HepG2 (cell line): ENCODE measurements around the gene ANKRD42. TPM values are rescaled to one million over a fixed set of nuclear protein-coding genes. Genes with fewer than 3 reads are reported as not detected.

Experiments
- CC2D1A ChIP-seq: sonication (generic); formaldehyde crosslinking; IDR thresholded peaks from 2 replicates; pipeline ENCODE4 v1.8.1; 2023; ENCODE audit warnings: mild to moderate bottlenecking, missing genetic modification reagents
- CEBPB ChIP-seq: IDR thresholded peaks from 2 replicates; pipeline ENCODE4 v1.6.1; 2011; ENCODE audit warnings: low read depth, low read length, improper control_type of control experiment, borderline replicate concordance
- FLYWCH1 ChIP-seq: sonication (generic); formaldehyde crosslinking; IDR thresholded peaks from 2 replicates; pipeline ENCODE4 v1.8.1; 2023; ENCODE audit warnings: mild to moderate bottlenecking, missing genetic modification reagents
- FOSL2 ChIP-seq: sonication (generic); formaldehyde crosslinking; IDR thresholded peaks from 2 replicates; pipeline ENCODE4 v1.4.0; 2020; ENCODE audit warnings: missing genetic modification reagents
- FOXA3 ChIP-seq: IDR thresholded peaks from 2 replicates; pipeline ENCODE4 v1.6.1; 2016; ENCODE audit warnings: missing genetic modification reagents, missing compliant biosample characterization
- KAT8 ChIP-seq: IDR thresholded peaks from 2 replicates; pipeline ENCODE4 v1.6.1; 2016; ENCODE audit warnings: missing genetic modification reagents, missing compliant biosample characterization
- KLF13 ChIP-seq: sonication (generic); formaldehyde crosslinking; IDR thresholded peaks from 2 replicates; pipeline ENCODE4 v1.4.0; 2020; ENCODE audit warnings: mild to moderate bottlenecking, missing genetic modification reagents
- NR2F1 ChIP-seq, 2 experiments: fragments of 450-650 bp in 1 of 2; formaldehyde crosslinking in 1 of 2; IDR thresholded peaks; 2 replicates each; pipeline versions ENCODE4 v1.5.0 to v1.6.1; 2016 to 2020; ENCODE audit warnings: mild to moderate bottlenecking in 1 of 2, missing compliant biosample characterization in 1 of 2, missing genetic modification reagents in 1 of 2, moderate library complexity in 1 of 2
- RAD51 ChIP-seq: fragments of 450-650 bp; IDR thresholded peaks from 2 replicates; pipeline ENCODE4 v1.6.1; 2016; ENCODE audit warnings: borderline replicate concordance
- RORA ChIP-seq: sonication (generic); formaldehyde crosslinking; IDR thresholded peaks from 2 replicates; pipeline ENCODE4 v1.5.0; 2020; ENCODE audit warnings: mild to moderate bottlenecking, missing genetic modification reagents, moderate library complexity
- SKIL ChIP-seq: sonication (generic); formaldehyde crosslinking; IDR thresholded peaks from 2 replicates; pipeline ENCODE4 v1.8.0; 2022; ENCODE audit warnings: missing genetic modification reagents, mild to moderate bottlenecking, moderate library complexity, borderline replicate concordance
- TBX3 ChIP-seq: fragments of 450-650 bp; IDR thresholded peaks from 2 replicates; pipeline ENCODE4 v1.6.1; 2017; ENCODE audit warnings: antibody characterized with exemption, mild to moderate bottlenecking, inconsistent platforms, borderline replicate concordance
- TEAD2 ChIP-seq: sonication (generic); formaldehyde crosslinking; IDR thresholded peaks from 2 replicates; pipeline ENCODE4 v1.9.0; 2021; ENCODE audit warnings: missing genetic modification reagents
- TSC22D2 ChIP-seq: sonication (generic); formaldehyde crosslinking; IDR thresholded peaks from 2 replicates; pipeline ENCODE4 v1.5.1; 2020; ENCODE audit warnings: missing genetic modification reagents, mild to moderate bottlenecking, borderline replicate concordance
- YEATS4 ChIP-seq: sonication (generic); formaldehyde crosslinking; IDR thresholded peaks from 2 replicates; pipeline ENCODE4 v1.4.0; 2020; ENCODE audit warnings: missing genetic modification reagents, borderline replicate concordance
- ZBTB1 ChIP-seq: sonication (generic); formaldehyde crosslinking; IDR thresholded peaks from 2 replicates; pipeline ENCODE4 v1.4.0; 2020; ENCODE audit warnings: missing genetic modification reagents, borderline replicate concordance
- ZNF550 ChIP-seq: sonication (generic); formaldehyde crosslinking; IDR thresholded peaks from 2 replicates; pipeline ENCODE4 v1.4.0; 2020; ENCODE audit warnings: mild to moderate bottlenecking, missing genetic modification reagents, borderline replicate concordance
- ZNF567 ChIP-seq: sonication (generic); formaldehyde crosslinking; IDR thresholded peaks from 2 replicates; pipeline ENCODE4 v1.8.1; 2023; ENCODE audit warnings: mild to moderate bottlenecking, missing genetic modification reagents, borderline replicate concordance
- ZNF678 ChIP-seq: sonication (generic); formaldehyde crosslinking; IDR thresholded peaks from 2 replicates; pipeline ENCODE4 v1.4.0; 2020; ENCODE audit warnings: mild to moderate bottlenecking, missing genetic modification reagents
- ZNF749 ChIP-seq: sonication (generic); formaldehyde crosslinking; IDR thresholded peaks from 2 replicates; pipeline ENCODE4 v1.8.0; 2022; ENCODE audit warnings: mild to moderate bottlenecking, missing genetic modification reagents, moderate library complexity, borderline replicate concordance
- polyA plus RNA-seq, 8 experiments: library from polyadenylated mRNA; depleted of rRNA in 3 of 8; stranded (reverse) in 7 of 8; unstranded in 1 of 8; fragments of >200 nt; fragmentation: Illumina TruSeq in 4 of 8; extraction: Trizol in 4 of 8; gene quantifications; 2 replicates each; pipeline versions ENCODE4 v1.2.1 to v1.2.3, GENCODE V29; 2011 to 2016; ENCODE audit warnings: low read depth in 4 of 8, missing spikeins in 1 of 8, mixed read lengths in 1 of 8; ENCODE audit not compliant: insufficient read depth in 1 of 8
- total RNA-seq, 5 experiments: library from RNA; depleted of rRNA; stranded (reverse); fragments of >200 nt; fragmentation: Illumina TruSeq; extraction: Trizol; gene quantifications; 2 replicates each; pipeline ENCODE4 v1.2.3, GENCODE V29; 2016; ENCODE audit warnings: low read depth in 1 of 5
- TF ChIP-seq, protein P1 (sequence below): sonication (generic); formaldehyde crosslinking; IDR thresholded peaks from 2 replicates; pipeline ENCODE4 v1.5.1; 2020; ENCODE audit warnings: mild to moderate bottlenecking, missing genetic modification reagents, moderate library complexity
- TF ChIP-seq, protein P2 (sequence below): fragments of 450-650 bp; IDR thresholded peaks from 2 replicates; pipeline ENCODE4 v1.6.1; 2016
- TF ChIP-seq, protein P3 (sequence below): sonication (generic); formaldehyde crosslinking; IDR thresholded peaks from 2 replicates; pipeline ENCODE4 v1.5.0; 2020; ENCODE audit warnings: missing genetic modification reagents
- TF ChIP-seq, protein P4 (sequence below): sonication (generic); formaldehyde crosslinking; IDR thresholded peaks from 2 replicates; pipeline ENCODE4 v1.5.1; 2020; ENCODE audit warnings: missing genetic modification reagents, mild to moderate bottlenecking, borderline replicate concordance

Gene ANKRD42
- total and polyA plus RNA-seq, 2 of the 13 experiments (the other 11 are each of a cell fraction or from before 2014, with no cell fraction given) = 2.2 to 3.7 TPM

GRCh38 chr11:83252941-83253340, 59.4 kb downstream of the ANKRD42 start (continued):
- TF ChIP-seq, protein P1, sequence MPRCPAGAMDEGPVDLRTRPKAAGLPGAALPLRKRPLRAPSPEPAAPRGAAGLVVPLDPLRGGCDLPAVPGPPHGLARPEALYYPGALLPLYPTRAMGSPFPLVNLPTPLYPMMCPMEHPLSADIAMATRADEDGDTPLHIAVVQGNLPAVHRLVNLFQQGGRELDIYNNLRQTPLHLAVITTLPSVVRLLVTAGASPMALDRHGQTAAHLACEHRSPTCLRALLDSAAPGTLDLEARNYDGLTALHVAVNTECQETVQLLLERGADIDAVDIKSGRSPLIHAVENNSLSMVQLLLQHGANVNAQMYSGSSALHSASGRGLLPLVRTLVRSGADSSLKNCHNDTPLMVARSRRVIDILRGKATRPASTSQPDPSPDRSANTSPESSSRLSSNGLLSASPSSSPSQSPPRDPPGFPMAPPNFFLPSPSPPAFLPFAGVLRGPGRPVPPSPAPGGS (CRISPR knock-in tag) = no peak
- TF ChIP-seq CEBPB (peak; percentile 56; the same call in 1 of the 2 replicates), TEAD2 (no peak), ZNF749 (CRISPR knock-in tag) (no peak), CC2D1A (CRISPR knock-in tag) (no peak), ZNF550 (CRISPR knock-in tag) (no peak), SKIL (no peak), KLF13 (CRISPR knock-in tag) (no peak), RAD51 (no peak), YEATS4 (CRISPR knock-in tag) (no peak), TSC22D2 (no peak), RORA (CRISPR knock-in tag) (no peak), FOSL2 (CRISPR knock-in tag) (peak; percentile 47), ZNF678 (CRISPR knock-in tag) (no peak), NR2F1 (CRISPR knock-in tag; IDR thresholded peaks at IDR 0.05) (peak; percentile 86 to 98; a peak in 3 of 4 replicates), FLYWCH1 (CRISPR knock-in tag) (no peak), TBX3 (peak; percentile 53; the same call in 1 of the 2 replicates), FOXA3 (peak; percentile 88), ZNF567 (CRISPR knock-in tag) (no peak), ZBTB1 (no peak), KAT8 (CRISPR knock-in tag) (no peak)
- TF ChIP-seq, protein P2, sequence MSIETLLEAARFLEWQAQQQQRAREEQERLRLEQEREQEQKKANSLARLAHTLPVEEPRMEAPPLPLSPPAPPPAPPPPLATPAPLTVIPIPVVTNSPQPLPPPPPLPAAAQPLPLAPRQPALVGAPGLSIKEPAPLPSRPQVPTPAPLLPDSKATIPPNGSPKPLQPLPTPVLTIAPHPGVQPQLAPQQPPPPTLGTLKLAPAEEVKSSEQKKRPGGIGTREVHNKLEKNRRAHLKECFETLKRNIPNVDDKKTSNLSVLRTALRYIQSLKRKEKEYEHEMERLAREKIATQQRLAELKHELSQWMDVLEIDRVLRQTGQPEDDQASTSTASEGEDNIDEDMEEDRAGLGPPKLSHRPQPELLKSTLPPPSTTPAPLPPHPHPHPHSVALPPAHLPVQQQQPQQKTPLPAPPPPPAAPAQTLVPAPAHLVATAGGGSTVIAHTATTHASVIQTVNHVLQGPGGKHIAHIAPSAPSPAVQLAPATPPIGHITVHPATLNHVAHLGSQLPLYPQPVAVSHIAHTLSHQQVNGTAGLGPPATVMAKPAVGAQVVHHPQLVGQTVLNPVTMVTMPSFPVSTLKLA = no peak
- TF ChIP-seq, protein P3, sequence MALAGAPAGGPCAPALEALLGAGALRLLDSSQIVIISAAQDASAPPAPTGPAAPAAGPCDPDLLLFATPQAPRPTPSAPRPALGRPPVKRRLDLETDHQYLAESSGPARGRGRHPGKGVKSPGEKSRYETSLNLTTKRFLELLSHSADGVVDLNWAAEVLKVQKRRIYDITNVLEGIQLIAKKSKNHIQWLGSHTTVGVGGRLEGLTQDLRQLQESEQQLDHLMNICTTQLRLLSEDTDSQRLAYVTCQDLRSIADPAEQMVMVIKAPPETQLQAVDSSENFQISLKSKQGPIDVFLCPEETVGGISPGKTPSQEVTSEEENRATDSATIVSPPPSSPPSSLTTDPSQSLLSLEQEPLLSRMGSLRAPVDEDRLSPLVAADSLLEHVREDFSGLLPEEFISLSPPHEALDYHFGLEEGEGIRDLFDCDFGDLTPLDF (CRISPR knock-in tag) = no peak
- TF ChIP-seq, protein P4, sequence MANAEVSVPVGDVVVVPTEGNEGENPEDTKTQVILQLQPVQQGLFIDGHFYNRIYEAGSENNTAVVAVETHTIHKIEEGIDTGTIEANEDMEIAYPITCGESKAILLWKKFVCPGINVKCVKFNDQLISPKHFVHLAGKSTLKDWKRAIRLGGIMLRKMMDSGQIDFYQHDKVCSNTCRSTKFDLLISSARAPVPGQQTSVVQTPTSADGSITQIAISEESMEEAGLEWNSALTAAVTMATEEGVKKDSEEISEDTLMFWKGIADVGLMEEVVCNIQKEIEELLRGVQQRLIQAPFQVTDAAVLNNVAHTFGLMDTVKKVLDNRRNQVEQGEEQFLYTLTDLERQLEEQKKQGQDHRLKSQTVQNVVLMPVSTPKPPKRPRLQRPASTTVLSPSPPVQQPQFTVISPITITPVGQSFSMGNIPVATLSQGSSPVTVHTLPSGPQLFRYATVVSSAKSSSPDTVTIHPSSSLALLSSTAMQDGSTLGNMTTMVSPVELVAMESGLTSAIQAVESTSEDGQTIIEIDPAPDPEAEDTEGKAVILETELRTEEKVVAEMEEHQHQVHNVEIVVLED (CRISPR knock-in tag) = peak; percentile 33; the same call in 1 of the 2 replicates
